Measurements from ENCODE around the gene RGSL1.

DNA sequence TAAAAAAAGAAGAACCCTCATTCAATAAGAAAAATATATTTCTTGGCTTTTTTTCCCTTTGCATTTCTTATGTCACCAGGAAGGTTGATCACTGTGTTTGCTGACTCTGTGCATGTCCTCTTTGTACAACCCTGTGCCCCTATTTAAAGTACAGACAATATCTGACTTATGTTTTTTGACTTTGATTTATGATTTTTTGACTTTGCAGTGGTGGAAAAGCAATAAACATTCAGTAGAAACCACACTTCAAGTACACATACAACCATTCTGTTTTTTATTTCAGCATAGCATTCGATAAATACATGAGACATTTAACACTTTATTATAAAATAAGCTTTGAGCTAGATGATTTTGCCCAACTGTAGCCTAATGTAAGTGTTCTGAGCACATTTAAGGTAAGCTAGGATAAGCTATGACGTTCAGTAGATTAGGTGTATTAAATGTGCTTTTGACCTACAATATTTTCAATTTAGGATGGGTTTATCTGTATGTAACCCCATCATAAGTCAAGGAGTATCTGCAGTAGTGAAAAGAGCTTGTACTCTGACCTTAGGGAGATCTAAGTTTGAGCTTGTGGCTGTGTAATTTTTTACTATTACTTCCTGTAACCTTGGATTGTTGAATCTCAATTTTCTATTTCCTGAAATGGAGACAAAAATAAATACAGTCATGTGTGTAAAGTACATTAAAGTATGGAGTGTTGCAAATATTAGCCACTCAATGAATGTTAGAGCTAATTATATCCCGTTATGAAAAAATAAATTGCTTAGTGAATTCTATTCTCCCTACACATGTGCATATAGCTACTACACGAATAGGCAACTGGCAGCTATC lies 137.9 kb downstream of the RGSL1 start:
- TF ChIP-seq CTCF (conservative IDR thresholded peaks at IDR 0.05 in 1 of 2, IDR thresholded peaks at IDR 0.05 in 1 of 2; ENCODE audit: extremely low read depth in 1 of 2, insufficient read depth in 1 of 2, low read depth in 1 of 2, low read length in 2 of 2) (no peak), EZH2 (IDR thresholded peaks at IDR 0.05; ENCODE audit: borderline replicate concordance, low read length) (no peak)
